ENCODE results near the gene EYS.
"Not testable (repeated sequence)": the region's sequence is repeated elsewhere in the genome, so short reads cannot be mapped to it uniquely, and the experiment has no call there.

EYS gene

GRCh38 chr6:64476935-64477334, 1230.1 kb downstream of the EYS start:
- no peak for DNase-seq (ENCODE audit: low read depth)

GRCh38 chr6:64469405-64469804, 1237.6 kb downstream of the EYS start:
- DNase-seq (ENCODE audit: low read depth): not testable (repeated sequence)

DNA sequence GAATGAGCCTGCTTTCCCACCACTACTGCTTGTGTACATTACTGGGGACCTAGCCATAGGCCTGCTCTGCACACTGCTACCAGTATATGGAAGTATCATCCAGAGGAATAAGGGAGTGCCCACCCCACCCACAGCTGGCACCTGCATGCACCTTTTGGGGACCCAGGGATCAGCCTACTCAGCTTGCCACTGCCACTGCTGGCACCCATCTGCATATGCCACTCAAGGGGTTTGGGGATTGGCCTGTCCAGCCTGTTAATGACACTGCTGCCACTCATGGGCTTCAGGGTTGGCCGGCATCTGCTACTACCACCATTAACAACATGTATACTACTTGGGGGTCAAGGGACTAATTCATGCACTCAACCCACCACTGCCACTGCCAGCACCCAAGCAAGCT, 1239.4 kb downstream of the EYS start:
- DNase-seq (ENCODE audit: low read depth): no peak

DNA sequence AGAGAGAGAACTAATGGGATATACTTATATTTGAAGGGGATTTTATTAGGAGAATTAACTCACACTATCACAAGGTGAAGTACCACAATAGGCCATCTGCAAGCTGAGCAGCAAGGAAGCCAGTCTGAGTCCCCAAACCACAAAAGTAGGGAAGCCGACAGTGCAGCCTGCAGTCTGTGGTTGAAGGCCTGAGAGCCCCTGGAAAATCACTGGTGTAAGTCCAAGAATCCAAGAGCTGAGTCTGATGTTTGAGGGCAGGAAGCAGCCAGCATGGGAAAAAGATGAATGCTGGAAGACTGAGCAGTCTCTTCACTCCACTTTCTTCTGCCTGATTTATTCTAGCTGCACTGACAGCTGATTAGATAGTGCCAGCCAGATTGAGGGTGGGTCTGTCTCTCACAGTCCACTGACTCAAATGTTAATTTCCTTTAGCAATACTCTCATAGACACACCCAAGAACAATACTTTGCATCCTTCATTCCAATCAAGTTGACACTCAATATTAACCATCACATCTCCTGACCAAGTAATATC, 1247.5 kb downstream of the EYS start:
- DNase-seq (ENCODE audit: low read depth): no peak

DNA sequence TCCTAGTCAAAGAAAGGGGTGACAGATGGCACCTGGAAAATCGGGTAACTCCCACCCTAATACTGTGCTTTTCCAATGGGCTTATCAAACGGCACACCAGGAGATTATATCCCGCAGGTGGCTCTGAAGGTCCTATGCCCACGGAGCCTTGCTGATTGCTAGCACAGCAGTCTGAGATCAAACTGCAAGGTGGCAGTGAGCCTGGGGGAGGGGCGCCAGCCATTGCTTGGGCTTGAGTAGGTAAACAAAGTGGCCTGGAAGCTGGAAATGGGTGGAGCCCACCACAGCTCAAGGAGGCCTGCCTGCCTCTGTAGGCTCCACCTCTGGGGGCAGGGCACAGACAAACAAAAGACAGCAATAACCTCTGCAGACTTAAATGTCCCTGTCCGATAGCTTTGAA, 1258.9 kb downstream of the EYS start:
- not testable (repeated sequence) for DNase-seq (ENCODE audit: low read depth)

GRCh38 chr6:64445038-64445437, 1262.0 kb downstream of the EYS start:
- DNase-seq (ENCODE audit: low read depth): no peak

DNA sequence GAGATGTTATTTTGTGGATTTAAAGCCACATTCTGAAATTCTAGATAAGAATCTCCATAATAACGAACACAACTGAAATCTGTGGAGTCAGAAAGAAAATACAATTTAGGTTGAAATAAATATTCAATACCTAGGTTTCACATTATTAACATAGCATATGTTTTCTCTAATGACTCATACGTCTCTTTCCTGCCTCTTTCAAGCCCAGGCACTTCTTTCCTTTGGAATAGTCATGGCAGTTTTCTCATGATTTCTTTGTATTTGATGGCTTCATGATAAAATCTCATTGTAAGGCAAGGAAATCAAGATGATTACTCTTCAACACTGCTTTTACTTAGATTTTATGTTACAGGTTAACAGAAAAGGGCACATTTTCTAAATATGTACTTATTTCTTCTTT, 1267.8 kb downstream of the EYS start:
- DNase-seq (ENCODE audit: low read depth): no peak

- DNase-seq (ENCODE audit: low read depth): no peak
Measured at GRCh38 chr6:64437996-64438395, 1269.0 kb downstream of the EYS start.

- no peak for DNase-seq (ENCODE audit: low read depth)
Measured at GRCh38 chr6:64429926-64430325, 1277.1 kb downstream of the EYS start.

DNA sequence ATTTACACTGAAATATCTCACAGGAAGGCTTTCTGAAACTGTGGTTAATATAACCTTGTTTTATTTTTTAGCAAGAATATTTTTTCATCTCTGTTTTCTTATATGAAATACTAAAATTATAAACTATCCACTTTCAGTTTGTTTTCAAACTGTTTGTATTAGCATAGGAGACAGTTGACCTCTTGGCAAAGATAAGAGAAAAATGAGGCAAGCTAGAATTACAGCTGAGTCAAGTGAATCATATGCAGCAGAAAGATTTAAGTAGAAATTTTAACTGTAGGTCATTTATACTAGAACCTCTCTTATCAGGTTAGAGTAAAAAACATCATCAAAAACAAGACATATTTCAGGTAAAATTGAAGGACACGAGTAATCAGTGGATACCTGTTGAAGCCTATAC, 1278.8 kb downstream of the EYS start:
- peak; percentile 16 for DNase-seq (ENCODE audit: low read depth)

- no peak for DNase-seq (ENCODE audit: low read depth)
Measured at GRCh38 chr6:64415926-64416325, 1291.1 kb downstream of the EYS start.

GRCh38 chr6:64411226-64411625, 1295.8 kb downstream of the EYS start:
- peak; percentile 6 for DNase-seq (ENCODE audit: low read depth)

DNA sequence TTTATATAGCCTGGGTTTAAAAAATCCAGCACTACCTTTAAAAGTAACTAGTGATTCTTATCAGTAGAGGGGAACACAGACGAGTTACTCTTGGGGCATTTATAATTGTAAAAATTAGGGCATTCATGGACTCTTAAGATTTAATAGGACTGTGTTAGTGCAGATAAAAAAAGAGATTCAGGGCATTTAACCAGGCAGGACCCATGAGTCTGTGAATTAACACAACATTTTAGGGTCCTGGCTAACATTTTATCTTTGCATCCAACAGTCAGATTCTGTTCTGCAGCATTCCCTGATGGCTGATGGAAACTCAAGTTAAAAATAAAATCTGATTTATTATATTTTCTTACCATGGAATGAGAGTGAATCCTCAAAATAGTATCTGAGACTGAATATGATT, 1297.1 kb downstream of the EYS start:
- no peak for DNase-seq (ENCODE audit: low read depth)

DNA sequence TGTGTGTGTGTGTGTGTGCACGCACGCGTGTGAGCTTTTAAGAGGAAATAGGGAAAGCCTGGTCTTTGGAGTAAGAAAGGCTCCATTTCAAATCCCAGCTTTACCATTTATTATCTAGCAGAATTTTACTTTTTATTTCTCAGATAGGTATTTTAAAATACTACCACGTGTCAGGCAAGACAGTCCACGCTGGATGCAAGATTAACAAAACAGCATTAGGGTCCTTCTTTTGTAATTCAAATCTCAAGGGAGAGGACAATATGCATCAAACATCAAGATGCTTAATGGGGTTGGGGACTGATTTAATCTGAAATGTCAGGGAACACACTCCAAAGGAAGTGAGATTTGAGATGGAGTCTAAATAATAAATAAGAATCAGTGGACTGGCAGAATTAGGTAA, 1302.6 kb downstream of the EYS start:
- no peak for DNase-seq (ENCODE audit: low read depth)

- no peak for DNase-seq (ENCODE audit: low read depth)
Measured at GRCh38 chr6:64383277-64383676, 1323.7 kb downstream of the EYS start.

DNA sequence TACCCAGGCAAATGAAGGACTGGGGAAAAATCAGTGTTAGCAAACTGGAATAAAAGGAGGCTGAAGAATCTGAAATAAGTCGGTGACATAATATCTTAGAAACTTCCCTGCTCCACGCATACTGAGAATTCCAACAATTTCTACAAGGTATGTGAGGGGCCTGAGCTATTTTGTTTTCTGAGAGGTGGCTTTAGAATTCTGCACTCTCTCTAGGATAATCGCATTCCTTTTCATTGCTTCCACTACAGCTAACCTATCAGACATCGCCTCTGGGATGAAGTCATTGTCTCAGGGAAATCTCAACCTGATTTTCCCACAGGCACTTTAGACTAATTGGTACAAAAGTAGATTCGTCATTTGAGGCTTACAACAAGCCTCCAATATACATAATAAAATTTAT, 1330.6 kb downstream of the EYS start:
- no peak for DNase-seq (ENCODE audit: low read depth)

- DNase-seq (ENCODE audit: low read depth): no peak
Measured at GRCh38 chr6:64357430-64357829, 1349.6 kb downstream of the EYS start.

DNA sequence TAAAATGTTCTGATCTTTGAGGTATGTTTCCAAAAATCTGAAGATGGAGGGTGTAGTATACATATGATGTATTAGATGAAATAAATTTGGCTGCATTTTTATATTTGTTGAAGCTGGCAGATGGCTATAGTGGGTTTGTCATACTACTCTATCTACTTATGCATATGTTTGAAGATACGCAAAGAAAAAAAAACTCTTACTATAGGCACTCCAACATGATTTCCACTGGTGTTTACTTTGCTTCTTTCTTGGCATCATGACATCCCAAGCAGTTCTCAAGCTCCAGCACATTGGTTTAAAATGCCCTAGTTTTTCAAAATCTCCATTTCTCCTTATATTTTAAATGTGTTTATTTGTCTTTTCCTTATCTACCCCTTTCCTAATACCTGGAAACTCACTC, 1359.6 kb downstream of the EYS start:
- DNase-seq (ENCODE audit: low read depth): no peak

- no peak for DNase-seq (ENCODE audit: low read depth)
Measured at GRCh38 chr6:64335195-64335594, 1371.8 kb downstream of the EYS start.

GRCh38 chr6:64334636-64335035, 1372.4 kb downstream of the EYS start:
- DNase-seq (ENCODE audit: low read depth): no peak

GRCh38 chr6:64330694-64331307, 1376.2 kb downstream of the EYS start:
- peak; percentile 34 for DNase-seq (ENCODE audit: low read depth)

- no peak for DNase-seq (ENCODE audit: low read depth)
Measured at GRCh38 chr6:64326939-64327338, 1380.1 kb downstream of the EYS start.

DNA sequence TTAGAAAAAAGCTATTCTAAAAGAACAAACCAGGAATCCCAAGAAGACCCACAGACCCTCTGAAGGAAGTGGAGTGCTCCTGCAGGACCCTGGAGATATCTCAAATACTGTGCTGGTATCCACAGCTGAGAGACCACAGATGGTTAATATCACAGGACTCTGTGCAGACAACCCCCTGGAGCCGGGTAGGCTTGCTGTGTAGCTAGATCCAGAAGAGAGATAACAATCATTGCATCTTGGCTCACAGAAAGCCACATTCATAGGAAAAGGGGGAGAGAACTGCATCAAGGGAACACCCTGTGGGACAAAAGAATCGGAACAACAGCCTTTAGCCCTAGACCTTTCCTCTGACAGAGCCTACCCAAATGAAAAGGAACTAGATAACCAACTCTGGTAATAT, 1381.9 kb downstream of the EYS start:
- DNase-seq (ENCODE audit: low read depth): no peak

DNA sequence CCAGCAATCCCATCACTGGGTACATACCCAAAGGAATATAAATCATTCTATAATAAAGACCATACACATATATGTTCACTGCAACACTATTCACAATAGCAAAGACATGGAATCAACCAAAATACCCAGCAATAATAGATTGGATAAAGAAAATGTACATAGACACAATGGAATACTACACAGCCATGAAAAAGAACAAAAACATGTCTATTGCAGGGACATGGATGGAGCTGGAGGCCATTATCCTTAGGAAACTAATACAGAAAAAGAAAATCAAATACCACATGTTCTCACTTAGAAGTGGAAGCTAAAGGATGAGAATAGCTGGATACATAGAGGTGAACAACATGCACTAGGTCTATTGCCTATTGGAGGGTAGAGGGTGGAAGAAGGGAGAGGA, 1396.8 kb downstream of the EYS start:
- no peak for DNase-seq (ENCODE audit: low read depth)
